NCI-H774 (cell line): Measurements from ENCODE around the gene ECT2L.
A peak's percentile ranks its signal among the peaks of the same experiment; 100 is the strongest.

Experiments used
- DNase-seq: peaks from one replicate; lab custom pipeline; 2025; lab: John Stamatoyannopoulos, UW

ECT2L gene

GRCh38 chr6:138803861-138804260 lies 8.0 kb downstream of the ECT2L start:
- DNase-seq, result no peak

DNA sequence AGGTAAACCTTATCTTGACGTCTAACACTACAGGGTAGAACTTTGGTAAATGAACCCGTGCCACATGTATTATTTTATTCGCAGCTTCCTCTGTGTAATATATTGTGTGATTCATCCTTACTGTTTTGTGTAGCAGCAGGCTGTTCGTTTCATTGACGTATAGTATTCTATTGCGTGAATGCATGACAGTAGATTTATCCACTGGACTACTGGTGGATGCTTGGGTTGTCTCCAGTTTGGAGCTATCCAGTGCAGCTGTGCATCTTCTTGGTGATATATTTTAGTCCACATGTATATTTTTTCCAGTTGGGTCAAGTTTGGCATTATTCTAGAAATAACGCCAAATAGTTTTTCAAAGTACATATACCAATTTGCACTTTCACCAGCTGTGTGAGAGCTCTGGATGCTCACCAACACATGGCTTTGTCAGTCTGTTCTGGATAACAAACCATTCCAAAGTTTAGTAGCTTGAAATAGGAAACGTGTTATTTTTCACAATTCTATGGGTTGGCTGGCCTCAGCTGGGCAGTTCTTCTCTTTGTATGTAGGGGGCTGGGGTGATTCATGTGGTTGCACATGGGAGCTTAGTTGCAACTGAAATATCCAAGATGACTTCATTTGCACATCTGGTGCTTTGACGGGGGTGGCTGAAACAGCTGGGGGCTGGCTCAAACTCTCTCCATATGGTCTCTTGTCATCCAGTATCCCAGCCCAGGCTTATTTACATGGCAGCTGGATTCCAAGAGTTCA lies 9.3 kb downstream of the ECT2L start:
- DNase-seq, result no peak

DNA sequence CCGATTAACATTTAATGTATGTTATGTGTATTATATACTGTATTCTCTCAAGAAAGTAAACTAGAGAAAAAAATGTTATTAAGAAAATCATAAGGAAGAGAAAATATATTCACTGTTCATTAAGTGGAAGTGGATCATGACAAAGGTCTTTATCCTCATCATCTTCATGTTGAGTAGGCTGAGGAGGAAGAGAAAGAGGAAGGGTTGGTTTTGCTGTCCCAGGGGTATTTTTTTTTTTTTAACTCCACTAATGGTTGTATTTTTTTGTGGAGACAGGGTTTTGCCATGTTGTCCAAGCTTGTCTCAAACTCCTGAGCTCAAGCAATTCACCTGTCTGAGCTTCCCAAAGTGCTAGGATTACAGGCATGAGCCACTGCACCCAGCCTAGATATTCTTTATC lies 11.0 kb downstream of the ECT2L start:
- DNase-seq, result no peak

DNA sequence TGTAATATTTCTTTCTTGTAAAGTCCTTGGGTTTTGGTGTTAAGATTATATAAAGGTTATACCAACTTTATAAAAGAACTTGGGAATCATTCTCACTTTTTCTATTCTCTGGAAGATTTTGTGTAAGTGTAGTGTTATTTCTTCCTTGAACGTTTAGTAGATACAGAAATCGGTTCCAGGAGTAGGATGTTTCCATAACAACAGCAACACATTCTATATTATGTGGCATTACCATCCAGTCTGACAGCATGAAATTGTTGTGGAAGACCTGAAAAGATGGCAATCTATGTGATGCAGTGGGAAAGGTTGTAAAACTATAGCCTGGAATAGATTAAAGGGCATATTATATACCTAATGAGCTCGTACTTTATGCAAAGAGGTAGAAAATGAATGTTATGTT lies 13.8 kb downstream of the ECT2L start:
- DNase-seq, result no peak

DNA sequence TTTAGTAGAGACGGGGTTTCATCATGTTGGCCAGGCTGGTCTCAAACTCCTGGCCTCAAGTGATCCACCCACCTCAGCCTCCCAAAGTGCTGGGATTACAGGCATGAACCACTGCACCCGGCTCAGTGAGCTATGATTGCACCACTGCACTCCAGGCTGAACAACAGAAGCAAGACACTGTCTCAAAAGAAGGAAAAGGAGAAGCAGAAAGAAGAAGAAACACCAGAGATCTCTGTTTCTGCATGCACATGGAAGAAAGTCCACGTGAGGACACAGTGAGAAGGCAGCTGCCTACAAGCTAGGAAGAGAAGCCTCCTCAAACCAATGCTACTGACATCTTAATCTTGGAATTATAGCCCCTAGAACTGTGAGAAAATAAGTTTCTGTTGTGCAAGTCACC lies 16.0 kb downstream of the ECT2L start:
- DNase-seq, result no peak

- DNase-seq, result peak; percentile 81
Observed at GRCh38 chr6:138814179-138814834, 18.4 kb downstream of the ECT2L start.

DNA sequence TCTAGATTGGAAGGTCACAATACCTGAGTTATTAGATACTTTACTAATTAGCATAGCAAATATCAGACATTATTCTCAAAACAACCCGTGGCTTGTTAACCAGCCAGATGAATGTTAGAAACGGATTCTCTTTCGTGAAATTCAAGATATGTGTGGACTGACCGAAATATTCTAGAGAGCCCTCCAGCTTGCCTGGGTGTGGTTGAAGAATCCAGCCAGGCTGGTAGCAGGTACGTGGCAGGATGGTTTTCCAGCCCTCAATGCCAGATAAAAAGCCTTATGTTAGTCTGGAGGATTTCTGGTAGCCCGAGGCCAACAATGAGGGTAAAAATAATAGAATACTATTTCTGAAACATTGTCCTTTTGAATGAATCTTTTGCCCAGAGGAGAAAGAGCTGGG lies 19.3 kb downstream of the ECT2L start:
- no peak for DNase-seq

DNA sequence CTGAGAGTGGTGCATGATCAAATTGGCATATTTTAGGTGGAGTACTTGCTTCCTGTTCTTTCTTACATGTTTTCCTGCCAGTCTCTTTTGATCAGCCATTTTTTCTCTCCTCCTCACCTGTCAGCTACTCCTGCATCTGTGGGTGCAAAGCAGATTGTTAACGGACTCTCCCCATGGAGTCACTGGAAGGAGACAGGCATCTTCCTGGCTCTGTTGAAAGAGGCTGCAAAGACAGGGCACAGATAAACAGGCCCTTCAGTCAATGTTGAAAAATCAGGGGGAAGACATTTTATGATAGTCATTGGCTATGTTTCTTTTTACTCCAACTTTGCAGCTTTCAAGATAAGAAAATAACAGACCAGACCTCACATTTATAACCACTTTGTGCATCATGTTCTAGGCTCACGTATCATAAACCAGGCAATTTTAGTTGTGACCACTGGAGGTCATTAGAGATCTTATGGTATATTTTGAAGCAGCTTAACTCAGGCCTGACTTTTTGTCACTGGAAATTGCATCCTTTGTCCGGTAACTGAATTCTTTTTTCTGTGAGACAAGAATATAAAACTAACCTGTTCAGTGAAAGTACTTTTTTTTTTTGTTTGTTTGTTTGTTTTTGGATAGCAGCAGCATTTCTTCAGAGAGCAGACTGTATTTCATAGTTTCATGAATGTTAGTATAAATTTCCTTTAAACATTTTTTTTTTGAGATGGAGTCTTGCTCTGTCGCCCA lies 20.1 kb downstream of the ECT2L start:
- DNase-seq, result peak; percentile 78

DNA sequence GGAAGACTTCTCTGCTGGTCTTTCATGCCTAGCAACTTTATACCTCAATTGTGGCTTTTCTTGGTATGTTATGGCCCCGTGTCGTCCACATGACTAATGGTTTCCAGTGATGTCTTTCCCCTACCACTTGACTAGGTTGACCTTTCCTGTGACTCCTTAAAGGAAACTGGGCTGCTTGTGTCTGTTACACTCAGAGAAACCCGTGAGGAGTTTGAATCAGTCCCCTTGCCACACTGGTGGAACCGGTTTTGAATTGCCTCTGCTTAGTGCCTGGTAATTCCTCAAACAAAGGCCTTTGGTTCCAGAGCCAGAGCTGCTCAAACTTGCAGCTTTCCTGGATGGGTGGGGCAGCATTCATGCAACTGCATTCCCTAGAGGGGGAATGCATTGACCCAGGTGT lies 21.9 kb downstream of the ECT2L start:
- DNase-seq, result peak; percentile 90

GRCh38 chr6:138818496-138819194 lies 22.8 kb downstream of the ECT2L start:
- no peak for DNase-seq

DNA sequence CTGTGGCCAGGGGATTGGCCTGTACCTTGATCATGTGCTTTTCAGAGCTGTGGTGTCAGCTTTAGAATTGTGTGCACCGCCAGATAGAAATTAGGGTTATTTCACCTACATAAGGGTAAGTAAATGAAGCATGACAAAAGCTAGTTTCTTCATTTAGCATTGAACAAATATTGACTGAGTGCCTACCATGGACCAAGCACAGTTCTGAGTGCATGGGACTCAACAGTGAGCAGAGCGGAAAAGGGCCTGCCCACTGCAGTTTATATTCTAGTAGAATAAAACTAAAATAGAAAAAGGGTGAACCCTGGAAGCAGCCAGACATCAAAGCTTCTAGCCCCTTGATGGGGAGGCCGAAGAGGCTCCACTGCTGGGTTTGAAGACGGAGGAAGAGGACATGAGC lies 25.6 kb downstream of the ECT2L start:
- peak; percentile 80 for DNase-seq

GRCh38 chr6:138824482-138825144 lies 28.7 kb downstream of the ECT2L start:
- DNase-seq, result no peak

DNA sequence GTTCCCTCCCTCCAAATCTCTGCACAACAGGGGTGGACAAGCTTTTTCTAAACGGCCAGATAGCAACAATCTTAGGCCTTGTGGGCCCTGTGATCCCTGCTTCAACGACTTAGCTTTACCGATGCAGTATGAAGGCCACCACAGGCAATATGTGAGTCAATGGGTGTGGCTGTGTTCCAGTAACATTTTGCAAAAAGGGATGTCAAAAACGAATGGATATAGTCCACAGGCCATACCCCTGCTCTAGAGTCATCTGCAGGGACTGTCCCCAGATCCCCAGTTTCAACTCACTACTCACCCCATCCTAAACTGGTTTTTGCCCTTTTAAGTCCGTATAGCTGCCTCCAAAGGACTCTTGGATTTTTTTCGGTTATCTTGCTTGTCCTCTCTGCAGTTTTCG lies 34.4 kb downstream of the ECT2L start:
- DNase-seq, result no peak

DNA sequence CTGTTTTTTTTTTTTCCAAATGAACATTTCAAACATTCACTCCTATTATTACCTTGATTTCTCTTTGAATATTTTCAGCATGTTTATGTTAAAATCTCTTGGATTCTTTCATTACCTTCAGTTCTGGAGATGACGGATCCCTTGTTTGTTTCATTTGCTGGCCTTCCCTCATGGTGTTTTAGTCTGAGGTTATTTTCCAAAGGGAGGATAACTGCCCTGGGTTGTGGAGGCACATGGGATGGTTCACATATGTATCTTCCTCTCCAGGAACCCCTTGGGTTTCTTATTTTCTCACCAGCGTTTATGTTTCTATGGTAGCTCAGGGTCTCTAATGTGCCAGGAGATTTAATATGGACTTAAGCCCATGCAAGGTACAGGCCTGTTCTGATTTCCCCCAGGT lies 36.3 kb downstream of the ECT2L start:
- no peak for DNase-seq

- peak; percentile 27 for DNase-seq
Observed at GRCh38 chr6:138833816-138834539, 38.1 kb downstream of the ECT2L start.

- DNase-seq, result no peak
Observed at GRCh38 chr6:138837246-138837645, 41.4 kb downstream of the ECT2L start.

DNA sequence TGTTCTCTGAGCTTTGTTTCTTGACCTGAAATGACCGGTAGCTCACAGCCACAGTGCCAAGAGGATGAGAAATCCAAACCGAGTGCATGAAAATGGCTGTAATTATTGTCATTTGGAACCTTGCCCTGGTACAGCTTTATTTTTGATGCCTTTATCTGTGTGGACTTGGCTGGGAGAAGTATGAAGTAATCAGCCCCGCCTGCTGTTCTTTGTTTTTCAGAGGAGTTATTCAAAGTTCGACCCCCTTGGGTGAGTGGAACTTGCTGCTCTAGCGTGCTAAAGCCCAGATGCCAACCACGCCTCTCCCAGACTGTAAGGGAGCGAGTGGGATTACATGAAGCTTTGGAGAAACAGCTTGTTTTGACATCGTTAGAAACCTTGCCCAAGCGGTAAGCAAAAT lies 48.3 kb downstream of the ECT2L start:
- no peak for DNase-seq

GRCh38 chr6:138847884-138848283 lies 52.0 kb downstream of the ECT2L start:
- no peak for DNase-seq

- DNase-seq, result no peak
Observed at GRCh38 chr6:138848461-138848860, 52.6 kb downstream of the ECT2L start.

- DNase-seq, result no peak
Observed at GRCh38 chr6:138849791-138850190, 53.9 kb downstream of the ECT2L start.

GRCh38 chr6:138856654-138857053 lies 60.8 kb downstream of the ECT2L start:
- DNase-seq, result no peak
